HepG2 (cell line): ENCODE measurements around the gene NKD1. TPM values are rescaled to one million over a fixed set of nuclear protein-coding genes. Genes with fewer than 3 reads are reported as not detected.

ENCODE experiments used
- ATAC-seq: fragments of 200-7000 bp; cut with Tn5 transposase; 3 replicates; pipeline ENCODE4 v1.9.1; 2020; ENCODE audit warnings: mild to moderate bottlenecking, moderate library complexity
- BruUV-seq: library from RNA; stranded (reverse); fragments of 400-500 nt; replicated peaks from 2 replicates; lab custom pipeline; 2021; lab: Mats Ljungman, UMichigan
- CTCF ChIA-PET: fragments of 300-600 bp; formaldehyde crosslinking; extraction: SDS; loops from one replicate; lab custom pipeline; 2021; ENCODE audit warnings: low total read pairs, inconsistent platforms, low intra/inter-chr PET ratio; lab: Yijun Ruan, JAX
- POLR2A ChIA-PET: fragments of 350-600 bp; sonication (Branson Sonifier 250); formaldehyde crosslinking; loops from one replicate; lab custom pipeline; 2020; ENCODE audit warnings: antibody characterized with exemption, inconsistent platforms; lab: Yijun Ruan, JAX
- DNase-seq: peaks from one replicate; pipeline ENCODE4 v3.0.0-alpha.2; 2015; ENCODE audit warnings: low spot score
- FAIRE-seq: peaks from 3 replicates; lab custom pipeline; 2011; peaks lifted over from hg19 to GRCh38; lab: Jason Lieb, UNC
- H2AFZ ChIP-seq: one replicate; pipeline ENCODE4 v1.6.1; 2011; ENCODE audit warnings: low read length, inconsistent platforms
- H3K27ac ChIP-seq: fragments of 300-600 bp; 3 replicates; pipeline ENCODE4 v1.8.0; 2011; ENCODE audit warnings: mixed run types, mild to moderate bottlenecking, mixed read lengths, low read length, inconsistent platforms; ENCODE audit not compliant: insufficient read depth; ENCODE audit errors: extremely low read length
- H3K27me3 ChIP-seq, 2 experiments: fragments of 200-600 bp in 1 of 2; 2 replicates in 1 of 2; 3 replicates in 1 of 2; pipeline versions ENCODE4 v1.6.0 to v1.8.0; 2011; ENCODE audit warnings: low read length in 2 of 2, mild to moderate bottlenecking in 2 of 2, moderate library complexity in 2 of 2, inconsistent platforms in 1 of 2; ENCODE audit not compliant: insufficient read depth in 2 of 2, control insufficient read depth in 1 of 2
- H3K36me3 ChIP-seq, 2 experiments: fragments of 200-600 bp in 1 of 2; replicated peaks in 1 of 2; 2 replicates in 1 of 2; 3 replicates in 1 of 2; pipeline versions ENCODE4 v1.5.1 to v1.8.0; 2011; ENCODE audit warnings: low read length in 2 of 2, inconsistent platforms in 1 of 2; ENCODE audit not compliant: insufficient read depth in 2 of 2, control insufficient read depth in 1 of 2
- H3K4me1 ChIP-seq: 2 replicates; pipeline ENCODE4 v1.5.1; 2012; ENCODE audit warnings: low read length, inconsistent platforms; ENCODE audit not compliant: insufficient read depth
- H3K4me2 ChIP-seq: 2 replicates; pipeline ENCODE4 v1.6.0; 2011; ENCODE audit warnings: low read depth, low read length, inconsistent platforms
- H3K4me3 ChIP-seq, 3 experiments: fragments of 200-600 bp in 1 of 3; sonication (generic), shearing (Covaris generic) in 1 of 3; replicated peaks in 1 of 3; 2 replicates each; pipeline ENCODE4 v1.5.1; 2011 to 2016; ENCODE audit warnings: low read length in 3 of 3, inconsistent platforms in 2 of 3, low read depth in 2 of 3, mild to moderate bottlenecking in 2 of 3, control low read depth in 1 of 3, mixed read lengths in 1 of 3; ENCODE audit not compliant: insufficient read depth in 1 of 3
- H3K79me2 ChIP-seq: one replicate; pipeline ENCODE4 v1.6.1; 2011; ENCODE audit warnings: low read length, inconsistent platforms; ENCODE audit not compliant: insufficient read depth
- H3K9ac ChIP-seq: 2 replicates; pipeline ENCODE4 v1.6.0; 2011; ENCODE audit warnings: mild to moderate bottlenecking, low read depth, low read length, inconsistent platforms; ENCODE audit not compliant: insufficient read depth
- H3K9me3 ChIP-seq: 2 replicates; pipeline ENCODE4 v1.5.1; 2012; ENCODE audit warnings: mild to moderate bottlenecking, low read length
- H4K20me1 ChIP-seq: 2 replicates; pipeline ENCODE4 v1.6.0; 2011; ENCODE audit warnings: inconsistent platforms, mild to moderate bottlenecking, low read length, moderate library complexity; ENCODE audit not compliant: insufficient read depth
- ARNTL ChIP-seq: sonication (generic); formaldehyde crosslinking; IDR thresholded peaks from 2 replicates; pipeline ENCODE4 v1.4.0; 2020; ENCODE audit warnings: mild to moderate bottlenecking, missing genetic modification reagents
- ASH2L ChIP-seq: fragments of 300-600, 200-600 bp; sonication (generic); IDR thresholded peaks from 2 replicates; pipeline ENCODE4 v1.7.0; 2017; ENCODE audit warnings: low read depth, mild to moderate bottlenecking, moderate library complexity, mixed read lengths, low read length; ENCODE audit not compliant: insufficient read length
- ELF3 ChIP-seq: IDR thresholded peaks from 2 replicates; pipeline ENCODE4 v1.6.1; 2016; ENCODE audit warnings: missing genetic modification reagents, missing compliant biosample characterization
- FLYWCH1 ChIP-seq: sonication (generic); formaldehyde crosslinking; IDR thresholded peaks from 2 replicates; pipeline ENCODE4 v1.8.1; 2023; ENCODE audit warnings: mild to moderate bottlenecking, missing genetic modification reagents
- KDM3A ChIP-seq: IDR thresholded peaks from 2 replicates; pipeline ENCODE4 v1.6.1; 2018; ENCODE audit warnings: low read depth, missing compliant biosample characterization
- KLF12 ChIP-seq: sonication (generic); formaldehyde crosslinking; IDR thresholded peaks from 2 replicates; pipeline ENCODE4 v1.4.0; 2020; ENCODE audit warnings: missing genetic modification reagents, borderline replicate concordance
- KMT2B ChIP-seq: IDR thresholded peaks from 2 replicates; pipeline ENCODE4 v1.6.1; 2016; ENCODE audit warnings: missing genetic modification reagents, missing compliant biosample characterization
- LCORL ChIP-seq, 2 experiments: fragments of 450-650 bp in 1 of 2; sonication (generic) in 1 of 2; formaldehyde crosslinking in 1 of 2; IDR thresholded peaks; 2 replicates each; pipeline versions ENCODE4 v1.5.0 to v1.6.1; 2017 to 2020; ENCODE audit warnings: antibody characterized with exemption in 1 of 2, missing genetic modification reagents in 1 of 2
- MTF1 ChIP-seq: sonication (generic); formaldehyde crosslinking; IDR thresholded peaks from 2 replicates; pipeline ENCODE4 v1.5.0; 2020; ENCODE audit warnings: missing genetic modification reagents
- ZBTB7B ChIP-seq: sonication (generic); formaldehyde crosslinking; IDR thresholded peaks from 2 replicates; pipeline ENCODE4 v1.4.0; 2020; ENCODE audit warnings: missing genetic modification reagents
- ZFX ChIP-seq: sonication (generic); formaldehyde crosslinking; IDR thresholded peaks from 2 replicates; pipeline ENCODE4 v1.4.0; 2020; ENCODE audit warnings: mild to moderate bottlenecking, low read depth, missing genetic modification reagents, moderate library complexity
- ZNF724P ChIP-seq: sonication (generic); formaldehyde crosslinking; IDR thresholded peaks from 2 replicates; pipeline ENCODE4 v1.8.0; 2022; ENCODE audit warnings: missing genetic modification reagents, borderline replicate concordance
- ZSCAN21 ChIP-seq: sonication (generic); formaldehyde crosslinking; IDR thresholded peaks from 2 replicates; pipeline ENCODE4 v1.8.0; 2022; ENCODE audit warnings: mild to moderate bottlenecking, missing genetic modification reagents, moderate library complexity, borderline replicate concordance
- WGBS: methylation state at CpG from one replicate; pipeline ENCODE4 v1.1.6; 2017; ENCODE audit warnings: low lambda C conversion rate; 5-methylcytosine and 5-hydroxymethylcytosine counted together
- in situ Hi-C: cut with HindIII; loops from 2 replicates; pipeline ENCODE4 v1.10.0; 2017; ENCODE audit warnings: low pct_unique_long_range_greater_than_20kb; ENCODE audit not compliant: extremely low pct_ligation_motif_present
- intact Hi-C: fragments of 100-400 bp; cut with micrococcal nuclease; formaldehyde crosslinking; loops from one replicate; pipeline ENCODE4 v1.10.0; 2022; ENCODE audit not compliant: unreplicated experiment
- polyA plus RNA-seq, 8 experiments: library from polyadenylated mRNA; depleted of rRNA in 3 of 8; stranded (reverse) in 7 of 8; unstranded in 1 of 8; fragments of >200 nt; fragmentation: Illumina TruSeq in 4 of 8; extraction: Trizol in 4 of 8; gene quantifications; 2 replicates each; pipeline versions ENCODE4 v1.2.1 to v1.2.3, GENCODE V29; 2011 to 2016; ENCODE audit warnings: low read depth in 4 of 8, missing spikeins in 1 of 8, mixed read lengths in 1 of 8; ENCODE audit not compliant: insufficient read depth in 1 of 8
- total RNA-seq, 5 experiments: library from RNA; depleted of rRNA; stranded (reverse); fragments of >200 nt; fragmentation: Illumina TruSeq; extraction: Trizol; gene quantifications; 2 replicates each; pipeline ENCODE4 v1.2.3, GENCODE V29; 2016; ENCODE audit warnings: low read depth in 1 of 5
- TF ChIP-seq, protein P1 (sequence below): sonication (generic); formaldehyde crosslinking; IDR thresholded peaks from 2 replicates; pipeline ENCODE4 v1.8.1; 2023; ENCODE audit warnings: mild to moderate bottlenecking, inconsistent platforms, moderate library complexity, missing genetic modification reagents, borderline replicate concordance
- TF ChIP-seq, protein P2 (sequence below): sonication (generic); formaldehyde crosslinking; IDR thresholded peaks from 2 replicates; pipeline ENCODE4 v1.4.0; 2020; ENCODE audit warnings: missing genetic modification reagents
- TF ChIP-seq, protein P3 (sequence below): sonication (generic); formaldehyde crosslinking; IDR thresholded peaks from 2 replicates; pipeline ENCODE4 v1.5.1; 2020; ENCODE audit warnings: missing genetic modification reagents, mild to moderate bottlenecking, borderline replicate concordance

NKD1 gene
- total and polyA plus RNA-seq, 2 of the 13 experiments (the other 11 are each of a cell fraction or from before 2014, with no cell fraction given), result 70.4 to 121 TPM

DNA sequence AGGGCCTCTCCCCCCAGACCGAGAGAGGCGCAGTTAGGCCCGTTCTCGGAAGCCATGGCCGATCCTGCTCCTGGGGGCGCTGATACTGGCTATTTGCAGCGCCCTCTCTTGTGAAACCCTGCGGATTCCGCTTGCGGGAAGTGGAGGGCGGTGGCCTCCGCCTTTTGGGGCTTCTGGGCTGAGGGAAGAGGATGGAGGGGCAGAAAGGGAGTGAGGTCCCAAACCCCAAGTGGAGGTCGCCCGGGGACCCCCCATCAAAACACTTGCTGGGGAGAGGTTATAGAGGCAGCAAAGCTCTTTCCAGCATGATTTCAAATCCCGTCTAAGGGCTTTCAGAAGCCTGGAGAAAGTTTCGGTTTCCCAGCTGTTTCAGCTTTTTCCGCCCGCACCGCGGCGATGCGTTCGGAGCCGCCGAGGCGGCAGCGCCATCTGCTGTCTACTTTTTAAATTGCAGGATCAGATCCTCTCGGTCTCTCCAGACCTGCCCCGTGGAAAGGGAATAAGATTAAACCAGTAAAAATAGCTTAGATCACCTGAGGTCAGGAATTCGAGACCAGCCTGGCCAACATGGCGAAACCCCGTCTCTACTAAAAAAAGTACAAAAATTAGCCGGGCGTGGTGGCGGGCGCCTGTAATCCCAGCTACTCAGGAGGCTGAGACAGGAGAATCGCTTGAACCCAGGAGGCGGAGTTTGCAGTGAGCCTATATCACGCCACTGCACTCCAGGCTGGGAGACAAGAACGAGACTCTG lies 117.1 kb downstream of the NKD1 start:
- Histone ChIP-seq H3K9ac (peak overlapping the region; percentile 67), H3K4me2 (peak overlapping the region; percentile 83)
- TF ChIP-seq ZFX (CRISPR knock-in tag) (peak; percentile 54; the same call in 1 of the 2 replicates), MTF1 (CRISPR knock-in tag) (no peak), ZSCAN21 (CRISPR knock-in tag) (0 out of 2 replicates have a peak, but pooled peaks have one; percentile 24), ASH2L (peak; percentile 66), ELF3 (CRISPR knock-in tag) (peak; percentile 18; the same call in 1 of the 2 replicates), ZNF724P (CRISPR knock-in tag) (no peak), KMT2B (CRISPR knock-in tag) (peak; percentile 60; the same call in 1 of the 2 replicates), ARNTL (no peak), ZBTB7B (CRISPR knock-in tag) (peak; percentile 25; the same call in 1 of the 2 replicates), FLYWCH1 (no peak), LCORL (IDR thresholded peaks at IDR 0.05) (no peak), LCORL (CRISPR knock-in tag; IDR thresholded peaks at IDR 0.05) (peak; percentile 50; the same call in 1 of the 2 replicates), KDM3A (CRISPR knock-in tag) (peak; percentile 77; the same call in 1 of the 2 replicates), KLF12 (peak; percentile 10; the same call in 1 of the 2 replicates)
- TF ChIP-seq, protein P1, sequence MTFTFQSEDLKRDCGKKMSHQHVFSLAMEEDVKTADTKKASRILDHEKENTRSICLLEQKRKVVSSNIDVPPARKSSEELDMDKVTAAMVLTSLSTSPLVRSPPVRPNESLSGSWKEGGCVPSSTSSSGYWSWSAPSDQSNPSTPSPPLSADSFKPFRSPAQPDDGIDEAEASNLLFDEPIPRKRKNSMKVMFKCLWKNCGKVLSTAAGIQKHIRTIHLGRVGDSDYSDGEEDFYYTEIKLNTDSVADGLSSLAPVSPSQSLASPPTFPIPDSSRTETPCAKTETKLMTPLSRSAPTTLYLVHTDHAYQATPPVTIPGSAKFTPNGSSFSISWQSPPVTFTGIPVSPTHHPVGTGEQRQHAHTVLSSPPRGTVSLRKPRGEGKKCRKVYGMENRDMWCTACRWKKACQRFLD (CRISPR knock-in tag), result 0 out of 2 replicates have a peak, but pooled peaks have one; percentile 47
- TF ChIP-seq, protein P2, sequence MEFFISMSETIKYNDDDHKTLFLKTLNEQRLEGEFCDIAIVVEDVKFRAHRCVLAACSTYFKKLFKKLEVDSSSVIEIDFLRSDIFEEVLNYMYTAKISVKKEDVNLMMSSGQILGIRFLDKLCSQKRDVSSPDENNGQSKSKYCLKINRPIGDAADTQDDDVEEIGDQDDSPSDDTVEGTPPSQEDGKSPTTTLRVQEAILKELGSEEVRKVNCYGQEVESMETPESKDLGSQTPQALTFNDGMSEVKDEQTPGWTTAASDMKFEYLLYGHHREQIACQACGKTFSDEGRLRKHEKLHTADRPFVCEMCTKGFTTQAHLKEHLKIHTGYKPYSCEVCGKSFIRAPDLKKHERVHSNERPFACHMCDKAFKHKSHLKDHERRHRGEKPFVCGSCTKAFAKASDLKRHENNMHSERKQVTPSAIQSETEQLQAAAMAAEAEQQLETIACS (CRISPR knock-in tag), result 0 out of 2 replicates have a peak, but pooled peaks have one; percentile 10
- TF ChIP-seq, protein P3, sequence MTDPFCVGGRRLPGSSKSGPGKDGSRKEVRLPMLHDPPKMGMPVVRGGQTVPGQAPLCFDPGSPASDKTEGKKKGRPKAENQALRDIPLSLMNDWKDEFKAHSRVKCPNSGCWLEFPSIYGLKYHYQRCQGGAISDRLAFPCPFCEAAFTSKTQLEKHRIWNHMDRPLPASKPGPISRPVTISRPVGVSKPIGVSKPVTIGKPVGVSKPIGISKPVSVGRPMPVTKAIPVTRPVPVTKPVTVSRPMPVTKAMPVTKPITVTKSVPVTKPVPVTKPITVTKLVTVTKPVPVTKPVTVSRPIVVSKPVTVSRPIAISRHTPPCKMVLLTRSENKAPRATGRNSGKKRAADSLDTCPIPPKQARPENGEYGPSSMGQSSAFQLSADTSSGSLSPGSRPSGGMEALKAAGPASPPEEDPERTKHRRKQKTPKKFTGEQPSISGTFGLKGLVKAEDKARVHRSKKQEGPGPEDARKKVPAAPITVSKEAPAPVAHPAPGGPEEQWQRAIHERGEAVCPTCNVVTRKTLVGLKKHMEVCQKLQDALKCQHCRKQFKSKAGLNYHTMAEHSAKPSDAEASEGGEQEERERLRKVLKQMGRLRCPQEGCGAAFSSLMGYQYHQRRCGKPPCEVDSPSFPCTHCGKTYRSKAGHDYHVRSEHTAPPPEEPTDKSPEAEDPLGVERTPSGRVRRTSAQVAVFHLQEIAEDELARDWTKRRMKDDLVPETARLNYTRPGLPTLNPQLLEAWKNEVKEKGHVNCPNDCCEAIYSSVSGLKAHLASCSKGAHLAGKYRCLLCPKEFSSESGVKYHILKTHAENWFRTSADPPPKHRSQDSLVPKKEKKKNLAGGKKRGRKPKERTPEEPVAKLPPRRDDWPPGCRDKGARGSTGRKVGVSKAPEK, result 0 out of 2 replicates have a peak, but pooled peaks have one; percentile 58

More for the DNA sequence above, 117.1 kb downstream of the NKD1 start:
- ChIA-PET CTCF (interaction anchor here (1.2 to 2.0 kb wide), 3 partner anchors 141 to 293 kb away, joined by 4 to 15 read pairs (median 8); no protein-coding TSS in a partner anchor), POLR2A (interaction anchor here (0.7 to 1.7 kb wide), 11 partner anchors 8 to 296 kb away, joined by 3 to 10 read pairs (median 3); partner anchors contain the start of gene NKD1)
- Histone ChIP-seq H3K36me3 (no peaks in the 10 kb centered on the region), H3K27ac (no peak overlapping the region), H2AFZ (peak overlapping the region; percentile 93), H3K9me3 (peaks cover 1% of the 10 kb centered on the region; the same call in 1 of the 2 replicates), H4K20me1 (no peaks in the 10 kb centered on the region), H3K79me2 (no peaks in the 10 kb centered on the region), H3K27me3 (no peaks in the 10 kb centered on the region), H3K4me3 (peak overlapping the region; percentile 57 to 76 (median 69)), H3K4me1 (peaks cover 39% of the 10 kb centered on the region)
- in situ Hi-C loops, result loop anchor here (5.0 to 10.0 kb wide), 3 partner anchors 142 to 401 kb away; partner anchors contain the start of gene ADCY7
- peak; percentile 59 for DNase-seq
- no TSS peak for BruUV-seq
- peak; percentile 85 for FAIRE-seq
- peak; percentile 69 for ATAC-seq
- 18% methylated on average over 40 of the region's 40 CpGs for WGBS
- intact Hi-C loops, result loop anchor here (1.0 to 10.0 kb wide), 5 partner anchors 77 to 421 kb away; partner anchors contain the start of gene CYLD
